Measurements from ENCODE around the gene IL6.
"Not testable (repeated sequence)": the region's sequence is repeated elsewhere in the genome, so short reads cannot be mapped to it uniquely, and the experiment has no call there.

IL6 gene

GRCh38 chr7:22726907-22727713 is at the start of gene IL6:
TSS of gene IL6 (plus strand) at chr7:22727200. CDS start at chr7:22727263, 63 bp downstream.
- peak; percentile 59 to 92 (median 83) for DNase-seq

GRCh38 chr7:22677263-22677662 is 49.7 kb upstream of the IL6 start:
- not testable (repeated sequence) for DNase-seq

- DNase-seq = no peak
These were observed 49.3 kb upstream of the IL6 start for GRCh38 chr7:22677680-22678079.

- DNase-seq = no peak
These were observed 46.5 kb upstream of the IL6 start for GRCh38 chr7:22680482-22680911.

GRCh38 chr7:22681312-22681711 is 45.7 kb upstream of the IL6 start:
- DNase-seq = no peak

- no peak for DNase-seq
These were observed 44.9 kb upstream of the IL6 start for GRCh38 chr7:22681852-22682657.

GRCh38 chr7:22683379-22683778 is 43.6 kb upstream of the IL6 start:
- no peak for DNase-seq

- no peak for DNase-seq
These were observed 40.4 kb upstream of the IL6 start for GRCh38 chr7:22686620-22687019.

- DNase-seq = no peak
These were observed 38.9 kb upstream of the IL6 start for GRCh38 chr7:22688084-22688483.

GRCh38 chr7:22688934-22689333 is 38.1 kb upstream of the IL6 start:
- not testable (repeated sequence) for DNase-seq

- DNase-seq = no peak
These were observed 32.3 kb upstream of the IL6 start for GRCh38 chr7:22694597-22695207.

- DNase-seq = no peak
These were observed 31.4 kb upstream of the IL6 start for GRCh38 chr7:22695476-22696132.

GRCh38 chr7:22696541-22697228 is 30.3 kb upstream of the IL6 start:
- DNase-seq = peak in 2 of 3 experiments; percentile 24 to 56

GRCh38 chr7:22697322-22697859 is 29.6 kb upstream of the IL6 start:
- DNase-seq = no peak

- DNase-seq = no peak
These were observed 29.0 kb upstream of the IL6 start for GRCh38 chr7:22697876-22698606.

- no peak for DNase-seq
These were observed 28.2 kb upstream of the IL6 start for GRCh38 chr7:22698767-22699166.

- no peak for DNase-seq
These were observed 26.4 kb upstream of the IL6 start for GRCh38 chr7:22700559-22701002.

- DNase-seq = no peak
These were observed 24.5 kb upstream of the IL6 start for GRCh38 chr7:22702516-22702915.

GRCh38 chr7:22703107-22703855 is 23.7 kb upstream of the IL6 start:
- DNase-seq = not testable (repeated sequence)

GRCh38 chr7:22703978-22704610 is 22.9 kb upstream of the IL6 start:
- not testable (repeated sequence) for DNase-seq

All from NCI-H1417 (cell line).